Astrocyte (in vitro differentiated cells and primary cell): ENCODE data around the gene MPC1.

Experiments
- EZH2 ChIP-seq: IDR thresholded peaks from 2 replicates; pipeline ENCODE4 v1.6.1; 2012; ENCODE audit warnings: mild to moderate bottlenecking, low read length, inconsistent platforms; ENCODE audit not compliant: insufficient read depth
- TF ChIP-seq, protein P1 (sequence below): IDR thresholded peaks from 2 replicates; pipeline ENCODE4 v1.5.1; 2011; ENCODE audit warnings: low read depth, mild to moderate bottlenecking, inconsistent platforms, low read length, moderate library complexity; ENCODE audit not compliant: insufficient read depth

DNA sequence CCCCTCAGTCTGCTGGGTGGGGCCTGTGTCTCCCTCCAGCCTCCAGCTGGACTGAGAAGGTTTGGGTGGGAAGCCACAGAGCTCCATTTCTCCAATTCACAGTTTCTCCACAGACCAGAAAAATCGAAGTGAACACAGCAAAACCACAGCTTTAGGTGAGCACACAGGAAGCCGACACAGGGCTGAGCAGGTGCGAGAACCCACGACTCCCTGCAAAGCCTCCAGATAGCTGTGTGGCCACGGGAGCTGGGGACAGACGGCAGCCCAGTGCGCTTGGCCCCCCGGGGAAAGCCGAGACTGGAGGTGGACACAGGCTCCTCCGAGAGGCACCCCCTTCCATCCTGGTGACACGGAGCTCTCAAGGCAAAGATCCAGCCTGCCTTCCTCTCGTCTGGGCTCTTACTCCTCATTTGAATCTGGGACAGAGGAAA is 29.0 kb upstream of the MPC1 start:
- TF ChIP-seq, protein P1, sequence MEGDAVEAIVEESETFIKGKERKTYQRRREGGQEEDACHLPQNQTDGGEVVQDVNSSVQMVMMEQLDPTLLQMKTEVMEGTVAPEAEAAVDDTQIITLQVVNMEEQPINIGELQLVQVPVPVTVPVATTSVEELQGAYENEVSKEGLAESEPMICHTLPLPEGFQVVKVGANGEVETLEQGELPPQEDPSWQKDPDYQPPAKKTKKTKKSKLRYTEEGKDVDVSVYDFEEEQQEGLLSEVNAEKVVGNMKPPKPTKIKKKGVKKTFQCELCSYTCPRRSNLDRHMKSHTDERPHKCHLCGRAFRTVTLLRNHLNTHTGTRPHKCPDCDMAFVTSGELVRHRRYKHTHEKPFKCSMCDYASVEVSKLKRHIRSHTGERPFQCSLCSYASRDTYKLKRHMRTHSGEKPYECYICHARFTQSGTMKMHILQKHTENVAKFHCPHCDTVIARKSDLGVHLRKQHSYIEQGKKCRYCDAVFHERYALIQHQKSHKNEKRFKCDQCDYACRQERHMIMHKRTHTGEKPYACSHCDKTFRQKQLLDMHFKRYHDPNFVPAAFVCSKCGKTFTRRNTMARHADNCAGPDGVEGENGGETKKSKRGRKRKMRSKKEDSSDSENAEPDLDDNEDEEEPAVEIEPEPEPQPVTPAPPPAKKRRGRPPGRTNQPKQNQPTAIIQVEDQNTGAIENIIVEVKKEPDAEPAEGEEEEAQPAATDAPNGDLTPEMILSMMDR = no peak
- no peak for TF ChIP-seq EZH2
